Measurements from ENCODE around the gene ANO8. TPM values are rescaled to one million over a fixed set of nuclear protein-coding genes. Genes with fewer than 3 reads are reported as not detected.

The ANO8 gene
- total and polyA plus RNA-seq, 2 of the 13 experiments (the other 11 are each of a cell fraction or from before 2014, with no cell fraction given): 1.8 to 3.5 TPM

DNA sequence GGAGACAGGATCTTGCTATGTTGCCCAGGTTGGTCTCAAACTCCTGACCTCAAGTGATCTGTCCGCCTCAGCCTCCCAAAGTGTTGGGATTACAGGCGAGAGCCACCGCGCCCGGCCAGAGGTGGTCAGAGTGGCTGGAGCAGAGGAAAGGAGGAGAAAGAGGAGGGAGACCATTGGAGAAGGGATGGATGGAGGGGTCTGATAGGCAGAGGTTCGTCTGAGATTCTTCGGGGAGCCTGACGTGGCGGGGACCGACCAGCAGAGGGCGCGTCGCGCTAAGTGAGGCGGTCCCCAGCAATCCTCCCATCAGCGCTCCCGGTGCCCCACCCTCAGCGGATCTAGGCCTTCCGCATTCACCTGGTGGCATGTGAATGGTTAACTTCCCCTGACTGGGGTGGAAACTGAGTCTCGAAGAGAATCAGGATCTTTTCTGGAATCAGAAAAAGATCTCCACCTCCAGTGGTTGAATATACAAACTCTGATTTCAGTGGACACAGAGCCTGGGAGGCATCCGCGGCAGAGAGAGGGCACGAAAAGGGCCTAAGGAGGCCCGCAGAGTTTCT, 11.5 kb upstream of the ANO8 start (continued):
- TF ChIP-seq SP2 (CRISPR knock-in tag; IDR thresholded peaks at IDR 0.05) (no peak), ZNF34 (CRISPR knock-in tag; IDR thresholded peaks at IDR 0.05; ENCODE audit: borderline replicate concordance) (no peak), JDP2 (CRISPR knock-in tag; IDR thresholded peaks at IDR 0.05; ENCODE audit: borderline replicate concordance) (no peak), HDAC6 (IDR thresholded peaks at IDR 0.05; ENCODE audit: low read depth, low read length) (no peak), PHF5A (CRISPR knock-in tag; IDR thresholded peaks at IDR 0.05; ENCODE audit: low read depth, unreplicated experiment) (no peak), ADNP (CRISPR knock-in tag; IDR thresholded peaks at IDR 0.05) (no peak), KLF11 (CRISPR knock-in tag; IDR thresholded peaks at IDR 0.05) (no peak), ZNF253 (CRISPR knock-in tag; IDR thresholded peaks at IDR 0.05; ENCODE audit: borderline replicate concordance) (no peak), YEATS4 (CRISPR knock-in tag; IDR thresholded peaks at IDR 0.05; ENCODE audit: borderline replicate concordance) (0 out of 2 replicates have a peak, but pooled peaks have one; percentile 29), MTERF4 (CRISPR knock-in tag; IDR thresholded peaks at IDR 0.05) (no peak), KDM2A (CRISPR knock-in tag; IDR thresholded peaks at IDR 0.05; ENCODE audit: borderline replicate concordance, low read depth) (peak; percentile 83), HNF4G (IDR thresholded peaks at IDR 0.05; ENCODE audit: borderline replicate concordance, low read depth, low read length) (no peak), HNF4G (CRISPR knock-in tag; IDR thresholded peaks at IDR 0.05; ENCODE audit: borderline replicate concordance, low read depth) (no peak), ZNF850 (CRISPR knock-in tag; conservative IDR thresholded peaks at IDR 0.05) (no peak), SRY (CRISPR knock-in tag; IDR thresholded peaks at IDR 0.05) (no peak), STAT6 (CRISPR knock-in tag; IDR thresholded peaks at IDR 0.05; ENCODE audit: borderline replicate concordance) (no peak), RAD51 (IDR thresholded peaks at IDR 0.05; ENCODE audit: borderline replicate concordance) (no peak), KMT2B (CRISPR knock-in tag; IDR thresholded peaks at IDR 0.05) (0 out of 2 replicates have a peak, but pooled peaks have one; percentile 21), ZBTB25 (CRISPR knock-in tag; IDR thresholded peaks at IDR 0.05) (no peak), ZFP36L1 (CRISPR knock-in tag; IDR thresholded peaks at IDR 0.05) (no peak), ZNF143 (CRISPR knock-in tag; IDR thresholded peaks at IDR 0.05) (0 out of 2 replicates have a peak, but pooled peaks have one; percentile 38)
- TF ChIP-seq, protein P1, sequence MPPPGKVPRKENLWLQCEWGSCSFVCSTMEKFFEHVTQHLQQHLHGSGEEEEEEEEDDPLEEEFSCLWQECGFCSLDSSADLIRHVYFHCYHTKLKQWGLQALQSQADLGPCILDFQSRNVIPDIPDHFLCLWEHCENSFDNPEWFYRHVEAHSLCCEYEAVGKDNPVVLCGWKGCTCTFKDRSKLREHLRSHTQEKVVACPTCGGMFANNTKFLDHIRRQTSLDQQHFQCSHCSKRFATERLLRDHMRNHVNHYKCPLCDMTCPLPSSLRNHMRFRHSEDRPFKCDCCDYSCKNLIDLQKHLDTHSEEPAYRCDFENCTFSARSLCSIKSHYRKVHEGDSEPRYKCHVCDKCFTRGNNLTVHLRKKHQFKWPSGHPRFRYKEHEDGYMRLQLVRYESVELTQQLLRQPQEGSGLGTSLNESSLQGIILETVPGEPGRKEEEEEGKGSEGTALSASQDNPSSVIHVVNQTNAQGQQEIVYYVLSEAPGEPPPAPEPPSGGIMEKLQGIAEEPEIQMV (CRISPR knock-in tag; IDR thresholded peaks at IDR 0.05; ENCODE audit: low read depth): no peak
- TF ChIP-seq, protein P2, sequence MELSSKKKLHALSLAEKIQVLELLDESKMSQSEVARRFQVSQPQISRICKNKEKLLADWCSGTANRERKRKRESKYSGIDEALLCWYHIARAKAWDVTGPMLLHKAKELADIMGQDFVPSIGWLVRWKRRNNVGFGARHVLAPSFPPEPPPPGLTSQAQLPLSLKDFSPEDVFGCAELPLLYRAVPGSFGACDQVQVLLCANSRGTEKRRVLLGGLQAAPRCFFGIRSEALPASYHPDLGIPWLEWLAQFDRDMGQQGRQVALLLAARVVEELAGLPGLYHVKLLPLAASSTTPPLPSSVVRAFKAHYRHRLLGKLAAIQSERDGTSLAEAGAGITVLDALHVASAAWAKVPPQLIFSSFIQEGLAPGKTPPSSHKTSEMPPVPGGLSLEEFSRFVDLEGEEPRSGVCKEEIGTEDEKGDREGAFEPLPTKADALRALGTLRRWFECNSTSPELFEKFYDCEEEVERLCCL (CRISPR knock-in tag; IDR thresholded peaks at IDR 0.05; ENCODE audit: borderline replicate concordance): no peak
